Astrocyte (in vitro differentiated cells and primary cell): ENCODE results near the gene QARS1.

Source experiments
- EZH2 ChIP-seq: IDR thresholded peaks from 2 replicates; pipeline ENCODE4 v1.6.1; 2012; ENCODE audit warnings: mild to moderate bottlenecking, low read length, inconsistent platforms; ENCODE audit not compliant: insufficient read depth
- TF ChIP-seq, protein P1 (sequence below): IDR thresholded peaks from 2 replicates; pipeline ENCODE4 v1.5.1; 2011; ENCODE audit warnings: low read depth, mild to moderate bottlenecking, inconsistent platforms, low read length, moderate library complexity; ENCODE audit not compliant: insufficient read depth

DNA sequence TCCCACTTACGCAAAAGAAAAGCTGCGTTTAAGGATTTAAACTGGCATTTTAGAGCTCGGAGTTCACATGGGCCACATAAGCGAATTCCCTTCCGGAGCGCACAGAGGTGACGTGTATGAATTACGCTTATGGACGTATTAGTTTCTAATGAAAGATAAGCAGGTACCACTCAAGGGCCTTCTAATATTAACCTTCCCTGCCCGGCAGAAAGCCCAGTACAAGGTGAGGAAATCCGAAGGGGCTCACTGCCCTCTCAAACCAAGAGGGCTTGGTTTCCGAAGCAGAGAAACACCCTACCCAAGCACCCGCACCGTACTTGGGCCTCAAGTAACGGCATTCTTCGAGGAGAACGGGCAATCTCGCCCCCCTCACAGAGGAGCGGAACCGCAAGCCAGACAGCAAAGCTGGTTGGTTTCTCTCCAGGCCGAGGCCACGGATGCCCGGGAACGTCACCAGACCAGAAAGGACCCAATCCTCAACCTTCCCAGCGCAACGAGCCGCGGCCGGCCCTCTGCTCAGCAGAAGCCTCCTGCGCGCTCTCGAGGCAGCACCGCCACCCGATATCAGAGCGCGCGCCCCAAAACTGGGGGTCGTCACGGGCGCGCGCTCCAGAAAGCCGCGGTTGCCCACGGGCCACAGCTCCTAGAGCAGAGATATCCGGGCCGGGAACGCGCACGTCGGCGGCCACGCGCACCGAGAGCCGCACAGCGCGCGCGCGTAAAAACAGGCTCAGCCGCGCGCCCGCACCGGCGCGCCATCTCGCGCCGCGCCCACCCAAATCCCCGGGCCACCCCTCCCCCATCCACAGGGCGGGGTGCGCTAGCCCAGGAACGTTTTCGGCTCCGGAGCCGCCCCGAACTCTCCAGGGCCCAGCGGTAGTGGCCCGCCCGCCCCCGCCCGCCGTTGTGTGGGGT, 11.4 kb downstream of the QARS1 start:
- TF ChIP-seq, protein P1, sequence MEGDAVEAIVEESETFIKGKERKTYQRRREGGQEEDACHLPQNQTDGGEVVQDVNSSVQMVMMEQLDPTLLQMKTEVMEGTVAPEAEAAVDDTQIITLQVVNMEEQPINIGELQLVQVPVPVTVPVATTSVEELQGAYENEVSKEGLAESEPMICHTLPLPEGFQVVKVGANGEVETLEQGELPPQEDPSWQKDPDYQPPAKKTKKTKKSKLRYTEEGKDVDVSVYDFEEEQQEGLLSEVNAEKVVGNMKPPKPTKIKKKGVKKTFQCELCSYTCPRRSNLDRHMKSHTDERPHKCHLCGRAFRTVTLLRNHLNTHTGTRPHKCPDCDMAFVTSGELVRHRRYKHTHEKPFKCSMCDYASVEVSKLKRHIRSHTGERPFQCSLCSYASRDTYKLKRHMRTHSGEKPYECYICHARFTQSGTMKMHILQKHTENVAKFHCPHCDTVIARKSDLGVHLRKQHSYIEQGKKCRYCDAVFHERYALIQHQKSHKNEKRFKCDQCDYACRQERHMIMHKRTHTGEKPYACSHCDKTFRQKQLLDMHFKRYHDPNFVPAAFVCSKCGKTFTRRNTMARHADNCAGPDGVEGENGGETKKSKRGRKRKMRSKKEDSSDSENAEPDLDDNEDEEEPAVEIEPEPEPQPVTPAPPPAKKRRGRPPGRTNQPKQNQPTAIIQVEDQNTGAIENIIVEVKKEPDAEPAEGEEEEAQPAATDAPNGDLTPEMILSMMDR: no peak
- no peak for TF ChIP-seq EZH2
